ENCODE data around the gene PAPPA. TPM values are rescaled to one million over a fixed set of nuclear protein-coding genes. Genes with fewer than 3 reads are reported as not detected.

PAPPA gene
- total and polyA plus RNA-seq, 2 of the 8 experiments (the other 6 are each of a cell fraction or from before 2014, with no cell fraction given): 0.18 to 0.63 TPM

- H3K79me1 ChIP-seq (ENCODE audit: low read depth, low read length): no peaks in the 10 kb centered on the region
- H3K9me3 ChIP-seq (ENCODE audit: insufficient read depth in 2 of 2, low read depth in 1 of 2, low read length in 1 of 2): no peaks in the 10 kb centered on the region
- H3K18ac ChIP-seq (ENCODE audit: extremely low read depth, low read length): no peak overlapping the region
- H3K4ac ChIP-seq (replicated peaks; ENCODE audit: insufficient read length, low read depth, low read length): no peak overlapping the region
- 88% methylated on average over 3 of the region's 3 CpGs; no CpG with 5 or more reads in 1 of the 2 experiments for WGBS, 2 experiments (ENCODE audit: extremely low coverage in 1 of 2, insufficient coverage in 1 of 2, insufficient read length in 1 of 2, insufficient replicate concordance in 2 of 2, low coverage in 1 of 2, low lambda C conversion rate in 2 of 2, missing lambda C conversion rate in 1 of 2)
- H3K36me3 ChIP-seq (ENCODE audit: control insufficient read depth in 2 of 4, insufficient read depth in 4 of 4, low read length in 3 of 4): no peaks in the 10 kb centered on the region
- H4K91ac ChIP-seq (replicated peaks; ENCODE audit: insufficient read length, low read length): no peak overlapping the region
- H3K4me1 ChIP-seq (replicated peaks in 1 of 4; ENCODE audit: control insufficient read depth in 3 of 4, insufficient read depth in 4 of 4, low read length in 3 of 4): peaks cover 0 to 3% (median under 1%) of the 10 kb centered on the region in 4 experiments; a peak in 3 of 7 replicates
- H3K4me3 ChIP-seq (ENCODE audit: extremely low read depth in 1 of 4, insufficient read depth in 2 of 4, low read depth in 3 of 4, low read length in 4 of 4): no peak overlapping the region
- no peak for DNase-seq (ENCODE audit: low read depth in 1 of 2, low spot score in 2 of 2)
- no peak for FAIRE-seq
- no peak overlapping the region for H2BK20ac ChIP-seq (ENCODE audit: low read length)
- H3K23me2 ChIP-seq (ENCODE audit: low read depth, low read length): no peaks in the 10 kb centered on the region
- H2AK5ac ChIP-seq (ENCODE audit: low read depth, low read length): no peak overlapping the region
- CTCF ChIA-PET (ENCODE audit: partially characterized antibody): interaction anchor here (0.9 to 1.0 kb wide), 2 partner anchors 24 to 36 kb away, joined by 3 read pairs; no protein-coding TSS in a partner anchor
- no peak overlapping the region for H3K27ac ChIP-seq (ENCODE audit: low read depth, low read length)
- no peak overlapping the region for H4K5ac ChIP-seq (ENCODE audit: insufficient read length, low read depth, low read length)
- no peak overlapping the region for H3K9ac ChIP-seq (replicated peaks in 1 of 4; ENCODE audit: extremely low read depth in 1 of 4, low read depth in 3 of 4, low read length in 3 of 4)
- H3K79me2 ChIP-seq (ENCODE audit: control insufficient read depth in 1 of 2, insufficient read depth in 2 of 2, low read length in 2 of 2): no peaks in the 10 kb centered on the region
- H2BK120ac ChIP-seq (replicated peaks; ENCODE audit: low read depth, low read length): no peak overlapping the region
- H2BK12ac ChIP-seq (ENCODE audit: low read depth, low read length): no peak overlapping the region
- no peak overlapping the region for H3K14ac ChIP-seq (ENCODE audit: insufficient read length)
- no peak overlapping the region for H2AFZ ChIP-seq (ENCODE audit: low read length)
- H2BK5ac ChIP-seq (ENCODE audit: low read depth, low read length): no peak overlapping the region
- peaks cover 0 to 2% (median 0%) of the 10 kb centered on the region in 4 experiments; a peak in 2 of 7 replicates for H3K27me3 ChIP-seq (replicated peaks in 1 of 4; ENCODE audit: control insufficient read depth in 3 of 4, extremely low read depth in 1 of 4, insufficient read depth in 3 of 4, low read length in 3 of 4)
- H3K23ac ChIP-seq (ENCODE audit: insufficient read length): no peak overlapping the region
- H4K8ac ChIP-seq (ENCODE audit: extremely low read depth, insufficient read depth, low read length): no peak overlapping the region
- H3K56ac ChIP-seq (replicated peaks; ENCODE audit: insufficient read length, low read depth, low read length): no peak overlapping the region
- H3K4me2 ChIP-seq (ENCODE audit: insufficient read depth in 1 of 2, low read depth in 2 of 2, low read length in 2 of 2): no peak overlapping the region
- POLR2A ChIA-PET (ENCODE audit: partially characterized antibody): no interaction called here
- H4K20me1 ChIP-seq (replicated peaks in 1 of 2; ENCODE audit: control insufficient read depth in 1 of 2, insufficient read depth in 2 of 2, low read length in 2 of 2): no peaks in the 10 kb centered on the region
- H2BK15ac ChIP-seq (ENCODE audit: low read length): no peak overlapping the region
- TF ChIP-seq TAF1 (IDR thresholded peaks at IDR 0.05; ENCODE audit: low read depth, low read length) (no peak), KDM1A (IDR thresholded peaks at IDR 0.05; ENCODE audit: borderline replicate concordance, low read length) (no peak), YY1 (IDR thresholded peaks at IDR 0.05; ENCODE audit: low read depth, low read length) (no peak), GTF2F1 (IDR thresholded peaks at IDR 0.05; ENCODE audit: borderline replicate concordance, low read depth, low read length) (no peak), KDM5A (IDR thresholded peaks at IDR 0.05; ENCODE audit: low read length) (no peak), POLR2A (IDR thresholded peaks at IDR 0.05; ENCODE audit: control extremely low read depth in 1 of 2, low read depth in 2 of 2, low read length in 2 of 2) (no peak)
Observed at GRCh38 chr9:116309900-116310611, 156.5 kb downstream of the PAPPA start.

All from H1 (cell line).